Embryonic facial prominence (tissue), 1 donor: ENCODE results near the gene DPP10.

Experiments
- DNase-seq: peaks from one replicate; pipeline ENCODE4 v3.0.0-alpha.2; 2016; ENCODE audit errors: extremely low spot score

DPP10 gene

DNA sequence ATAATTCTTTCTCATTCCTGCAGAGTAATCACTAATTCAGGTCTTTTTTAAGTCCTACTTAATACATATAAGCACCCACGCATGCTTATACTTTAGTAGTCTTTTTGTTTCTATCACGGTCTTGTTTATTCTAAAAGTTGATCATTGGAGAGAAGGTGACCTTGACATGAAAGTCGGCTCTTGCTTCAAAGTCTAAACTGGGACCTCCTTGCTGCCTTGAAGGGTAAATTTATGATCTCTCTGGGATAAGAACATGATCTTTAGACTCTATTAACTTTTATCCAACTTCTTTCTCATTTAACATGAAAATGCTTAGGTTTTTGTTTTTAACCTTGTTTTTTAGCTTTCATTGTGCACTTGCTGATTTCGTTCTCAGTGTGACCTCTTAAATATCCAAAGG lies 792.3 kb downstream of the DPP10 start:
- DNase-seq: no peak

DNA sequence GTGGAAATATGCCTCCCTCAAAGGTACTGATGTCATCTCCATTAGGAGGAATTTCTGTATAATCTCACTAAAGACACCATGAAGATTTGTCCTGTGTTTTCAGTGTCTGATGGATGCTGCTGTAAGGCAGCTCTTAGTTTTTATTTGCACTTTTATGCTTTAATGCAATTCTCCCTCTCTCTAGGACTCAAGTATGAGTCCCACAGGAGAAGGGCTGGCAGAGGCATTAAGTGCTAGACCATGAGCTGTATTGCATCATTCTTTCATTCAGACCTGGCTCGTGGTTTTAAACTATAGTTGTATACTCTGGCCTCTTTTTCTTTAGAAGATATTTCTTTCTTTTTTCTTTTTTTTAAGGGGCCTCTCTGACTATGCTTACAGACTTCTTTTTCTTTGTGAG lies 805.6 kb downstream of the DPP10 start:
- no peak for DNase-seq

DNA sequence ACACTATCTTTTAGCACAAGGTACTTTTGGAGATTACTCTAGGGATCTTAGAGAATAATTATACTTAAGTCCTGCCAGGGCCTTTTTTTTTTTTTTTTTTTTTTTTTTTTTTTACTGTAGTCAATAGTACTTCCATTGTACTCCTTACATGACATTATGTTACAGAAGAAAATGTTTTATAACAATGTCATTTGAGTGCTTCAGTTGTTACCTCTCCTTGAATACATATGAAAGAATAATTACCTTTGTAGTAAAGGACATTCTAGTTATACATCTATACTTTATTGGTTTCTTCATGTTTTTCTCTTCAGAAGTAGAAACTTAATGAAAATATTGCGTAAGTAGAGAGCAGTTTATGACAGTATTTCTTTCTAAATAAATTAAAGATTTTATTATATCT lies 834.9 kb downstream of the DPP10 start:
- DNase-seq: no peak

DNA sequence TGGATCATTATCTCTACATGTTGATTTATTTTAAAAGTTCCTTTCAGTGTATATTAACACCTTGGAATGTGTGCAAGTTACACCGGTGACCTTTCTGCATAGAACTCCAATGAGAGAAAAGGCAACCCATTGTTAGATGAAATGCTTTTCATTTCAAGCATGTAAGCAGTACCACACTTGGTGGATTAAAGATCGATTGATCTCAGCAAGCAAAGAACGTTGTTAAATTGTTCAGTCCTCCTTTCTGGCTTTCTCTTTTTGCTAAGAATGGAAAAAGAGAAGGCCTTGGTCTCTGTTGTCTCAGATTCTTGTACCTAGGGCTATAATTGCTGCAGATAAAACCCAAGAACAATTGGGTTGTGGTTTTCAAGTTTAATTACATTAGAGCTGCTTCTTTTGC lies 843.0 kb downstream of the DPP10 start:
- DNase-seq: no peak

DNA sequence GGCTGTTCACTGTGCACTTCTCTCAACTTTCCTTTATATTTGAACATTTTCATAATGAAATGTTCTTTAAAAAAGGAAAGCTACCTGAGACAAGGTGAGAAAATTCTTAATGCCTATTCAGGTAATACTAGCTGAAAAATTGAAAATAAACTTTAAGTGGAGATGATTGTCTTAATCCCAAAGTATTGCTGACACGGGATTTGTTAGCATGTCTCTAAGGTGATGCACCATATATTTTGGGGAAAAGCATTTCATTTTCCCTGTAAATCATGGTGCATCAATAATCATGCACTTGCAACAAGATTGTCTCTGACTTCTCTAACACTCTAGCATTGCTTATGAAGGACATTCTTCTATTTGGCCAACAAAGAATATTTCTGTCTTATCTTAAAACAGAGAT lies 848.0 kb downstream of the DPP10 start:
- DNase-seq: no peak

DNA sequence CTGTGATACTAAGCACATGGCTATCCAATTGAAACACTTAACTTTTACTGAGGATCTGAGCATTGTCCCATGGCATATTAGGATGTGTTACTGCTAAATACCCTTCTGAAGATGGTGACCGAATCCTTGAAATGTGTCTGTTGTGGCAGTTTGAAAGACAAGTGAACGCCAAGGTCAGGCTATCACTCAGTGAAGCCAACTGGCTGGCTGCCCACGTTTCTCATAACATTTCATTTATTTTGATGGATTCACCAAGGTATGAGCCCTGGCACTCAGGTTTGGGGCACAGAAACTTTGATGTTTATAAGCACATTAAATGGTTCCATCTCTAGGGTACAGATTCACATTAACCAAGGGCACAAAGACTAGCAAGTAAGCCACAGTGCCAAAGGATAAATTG lies 850.3 kb downstream of the DPP10 start:
- DNase-seq: no peak

DNA sequence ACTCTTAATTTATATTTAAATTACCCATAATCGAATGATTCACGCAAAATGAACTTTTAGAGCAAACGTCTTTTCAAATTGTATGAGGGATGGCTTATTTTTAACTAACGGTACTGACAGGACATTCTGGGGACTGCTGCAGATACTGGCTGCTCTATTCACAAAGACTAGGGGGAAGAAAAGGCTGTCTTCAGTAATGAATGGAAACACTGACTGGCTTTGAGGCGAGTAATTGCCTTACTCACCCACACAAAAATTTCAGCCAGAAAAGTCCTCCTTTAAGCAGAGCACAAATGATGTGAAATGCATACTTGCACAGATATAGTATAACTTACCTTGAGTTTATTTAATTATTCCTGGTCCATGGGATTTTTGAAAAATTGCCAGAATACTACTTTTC lies 852.6 kb downstream of the DPP10 start:
- DNase-seq: no peak

DNA sequence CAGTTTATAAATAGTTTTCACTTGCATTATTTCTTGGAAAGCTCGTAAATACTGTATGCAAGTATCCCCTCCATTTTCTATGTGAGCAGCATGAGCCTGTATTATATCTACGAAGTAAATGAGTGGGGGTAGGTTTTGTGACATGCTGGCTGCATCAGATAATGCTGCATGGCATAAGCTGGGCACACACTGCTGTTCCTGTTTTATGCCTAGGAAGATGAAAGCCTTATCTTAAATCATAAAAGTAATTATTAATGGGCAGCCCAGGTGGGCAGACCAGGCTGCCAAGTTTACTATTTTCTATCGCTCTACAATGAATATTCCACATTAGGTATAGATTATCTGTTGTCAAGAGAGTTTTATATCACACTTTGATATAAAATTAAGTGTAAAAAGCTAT lies 854.6 kb downstream of the DPP10 start:
- DNase-seq: no peak

DNA sequence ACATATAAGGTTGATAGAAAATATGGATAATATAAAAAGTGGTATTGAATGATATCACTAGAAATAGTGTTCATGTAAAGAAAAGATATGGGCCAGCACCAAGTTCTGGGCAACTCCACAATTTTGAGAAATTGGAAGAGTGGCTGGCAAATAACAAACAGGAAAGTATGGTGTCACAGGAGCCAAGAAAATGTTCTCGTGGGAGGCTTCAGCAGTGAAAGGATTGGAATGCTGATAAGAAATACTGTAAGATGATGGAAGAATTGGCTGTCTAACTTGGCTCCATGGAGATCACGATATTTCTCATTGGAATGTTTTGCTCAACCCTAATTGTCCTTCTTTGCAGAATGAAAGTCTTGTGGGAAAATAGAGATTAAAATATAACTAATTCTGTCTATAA lies 856.8 kb downstream of the DPP10 start:
- DNase-seq: no peak

DNA sequence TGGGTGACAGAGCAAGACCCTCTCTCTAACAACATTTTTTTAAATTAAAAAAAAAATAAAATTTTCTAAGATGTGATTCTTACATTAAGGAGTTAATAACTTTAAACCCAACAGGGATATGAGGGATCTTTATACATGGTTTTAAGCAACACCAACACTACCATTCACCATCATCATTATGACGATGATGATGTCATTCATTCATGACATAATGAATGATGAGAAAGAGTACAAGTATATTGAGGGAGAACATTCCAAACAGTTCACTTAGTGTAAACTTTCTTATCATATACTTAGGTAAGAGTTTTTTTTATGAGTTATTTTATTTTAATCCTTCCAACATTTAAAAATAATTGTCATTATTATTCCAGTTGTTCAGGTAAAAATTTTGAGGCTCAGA lies 863.3 kb downstream of the DPP10 start:
- no peak for DNase-seq

DNA sequence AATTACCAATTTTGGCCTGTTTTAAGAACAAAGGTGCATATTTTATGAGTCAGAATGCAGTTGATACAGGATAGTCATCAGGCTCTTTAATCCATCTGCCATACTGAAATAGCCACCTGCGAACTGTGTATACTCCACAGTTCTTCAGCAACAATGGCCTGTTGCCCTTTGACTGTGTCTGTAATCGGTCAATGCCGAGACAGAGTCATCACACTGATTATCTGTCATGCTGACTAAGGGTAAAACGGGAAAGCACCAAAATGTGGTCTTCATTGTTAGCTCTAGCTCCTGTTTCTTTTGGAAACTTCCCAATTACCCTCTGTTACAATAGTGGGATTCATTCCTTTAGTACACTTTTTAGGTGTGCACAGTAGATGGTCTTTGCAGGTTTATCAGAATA lies 871.7 kb downstream of the DPP10 start:
- no peak for DNase-seq

DNA sequence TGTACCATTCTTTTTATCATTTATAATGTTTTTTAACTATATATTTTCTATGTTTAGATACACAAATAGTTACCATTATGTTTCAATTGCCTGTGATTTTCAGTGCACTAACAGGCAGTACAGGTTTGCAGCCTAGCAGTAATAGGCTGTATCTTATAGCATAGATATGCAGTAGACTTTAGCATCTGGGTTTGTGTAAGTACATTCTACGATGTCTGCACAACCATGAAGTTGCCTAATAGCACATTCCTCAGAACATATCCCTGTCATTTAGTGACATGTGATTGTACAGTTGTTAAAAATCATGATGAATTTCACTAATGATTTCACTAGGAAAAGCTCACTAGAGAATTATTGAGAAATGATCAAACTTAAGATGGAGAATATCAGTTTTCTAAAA lies 884.6 kb downstream of the DPP10 start:
- DNase-seq: no peak

DNA sequence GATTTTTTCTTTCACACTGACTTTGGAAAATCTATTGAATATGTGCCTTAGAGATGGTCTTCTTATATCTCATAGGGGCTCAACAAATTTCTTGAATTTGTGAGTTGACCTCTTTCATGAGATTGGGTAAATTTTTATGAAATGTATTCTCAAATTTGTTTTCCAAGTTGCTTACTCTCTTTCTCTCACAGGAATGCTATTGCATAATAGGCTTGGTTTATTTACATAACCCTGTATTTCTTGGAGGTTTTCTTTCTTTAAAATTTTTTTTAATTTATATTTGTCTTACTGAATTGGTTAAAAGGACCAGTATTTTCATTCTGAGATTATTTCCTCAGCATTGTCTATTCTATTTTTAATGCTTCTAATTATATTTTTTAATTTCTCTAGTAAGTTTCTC lies 917.1 kb downstream of the DPP10 start:
- no peak for DNase-seq

DNA sequence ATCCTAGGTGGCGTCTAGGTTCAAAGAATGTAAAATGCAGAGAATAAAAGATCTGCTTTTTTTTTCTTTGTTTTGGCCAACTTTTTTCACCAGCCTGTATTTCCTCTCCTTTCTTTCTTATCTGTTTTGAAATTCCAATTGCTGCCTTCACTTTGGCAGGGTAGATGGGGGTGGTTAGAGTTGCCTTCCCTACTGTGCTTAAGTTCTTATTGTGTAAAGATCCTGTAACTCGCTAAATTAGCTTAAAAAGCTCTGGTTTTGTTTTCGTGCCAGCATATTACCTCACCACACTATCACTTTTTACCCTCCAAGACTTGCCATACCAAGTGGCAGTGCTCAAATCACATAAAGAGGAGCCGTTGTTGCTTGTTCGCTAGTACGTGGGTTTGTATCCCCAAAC lies 921.7 kb downstream of the DPP10 start:
- no peak for DNase-seq

DNA sequence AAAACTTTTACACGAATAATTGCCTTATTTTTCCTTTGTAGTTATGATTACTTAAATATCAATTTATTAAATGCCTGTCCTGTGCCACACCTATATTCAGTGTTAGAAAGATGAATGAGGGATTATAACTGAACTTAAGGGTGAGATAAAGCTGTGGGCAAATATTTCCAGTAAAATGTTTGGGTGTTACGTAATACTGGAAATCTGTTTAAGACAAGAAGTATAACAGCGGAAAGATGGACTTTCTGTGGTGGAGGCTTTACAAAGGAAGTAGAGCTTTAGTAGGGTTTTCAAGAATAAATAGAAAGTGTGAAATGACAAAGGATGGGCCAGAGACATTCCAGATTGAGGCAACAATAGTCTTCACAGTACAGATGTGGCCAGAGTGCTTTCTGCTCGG lies 927.0 kb downstream of the DPP10 start:
- DNase-seq: no peak

DNA sequence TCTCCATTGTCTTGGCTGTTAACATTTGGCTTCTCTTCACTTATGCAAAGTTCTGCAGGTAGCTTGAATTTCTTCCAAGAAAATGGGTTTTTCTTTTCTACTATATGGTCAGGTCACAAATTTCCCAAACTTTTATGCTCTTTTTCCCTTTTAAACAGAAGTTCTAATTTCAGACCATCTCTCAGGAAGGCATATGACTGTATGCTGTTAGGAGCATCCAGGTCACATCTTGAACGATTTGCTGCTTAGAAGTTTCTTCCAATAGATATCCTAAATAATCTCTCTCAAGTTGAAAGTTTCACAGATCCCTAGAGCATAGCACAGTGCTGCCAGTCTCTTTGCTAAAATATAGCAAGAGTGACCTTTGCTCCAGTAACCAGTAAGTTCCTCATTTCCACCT lies 932.5 kb downstream of the DPP10 start:
- no peak for DNase-seq

DNA sequence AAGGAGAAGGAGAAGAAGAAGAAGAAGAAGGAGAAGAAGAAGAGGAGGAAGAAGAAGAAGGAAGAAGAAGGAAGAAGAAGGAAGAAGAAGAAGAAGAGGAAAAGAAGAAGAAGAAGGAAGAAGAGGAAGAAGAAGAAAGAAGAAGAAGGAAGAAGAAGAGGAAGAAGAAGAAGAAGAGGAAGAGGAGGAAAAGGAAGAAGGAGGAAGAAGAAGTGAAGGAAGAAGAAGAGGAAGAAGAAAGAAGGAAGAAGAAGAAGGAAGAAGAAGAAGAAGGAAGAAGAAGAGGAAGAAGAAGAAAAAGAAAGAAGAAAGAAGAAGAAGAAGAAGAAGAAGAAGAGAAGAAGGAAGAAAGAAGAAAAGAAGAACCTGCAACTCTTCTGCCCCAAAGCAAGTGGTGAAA lies 942.0 kb downstream of the DPP10 start:
- no peak for DNase-seq

DNA sequence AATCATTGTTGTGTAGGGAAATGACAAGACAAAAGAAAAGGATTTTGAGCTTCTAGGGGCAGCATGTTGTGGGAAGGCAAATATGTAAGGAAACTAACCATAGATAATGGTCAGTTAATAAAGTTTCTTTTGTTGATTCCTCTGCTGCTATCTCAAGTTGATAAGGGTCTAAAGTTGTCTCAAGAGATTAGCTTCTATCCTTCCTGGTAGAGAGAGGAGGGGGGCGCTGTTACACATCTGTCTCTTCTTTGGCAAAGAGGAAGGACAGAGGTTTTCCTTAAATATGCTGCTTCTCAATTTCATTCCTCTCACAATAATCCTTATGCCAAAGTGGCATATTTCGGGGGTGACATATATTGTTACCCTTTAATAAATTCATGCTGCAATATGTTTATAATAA lies 944.0 kb downstream of the DPP10 start:
- no peak for DNase-seq

DNA sequence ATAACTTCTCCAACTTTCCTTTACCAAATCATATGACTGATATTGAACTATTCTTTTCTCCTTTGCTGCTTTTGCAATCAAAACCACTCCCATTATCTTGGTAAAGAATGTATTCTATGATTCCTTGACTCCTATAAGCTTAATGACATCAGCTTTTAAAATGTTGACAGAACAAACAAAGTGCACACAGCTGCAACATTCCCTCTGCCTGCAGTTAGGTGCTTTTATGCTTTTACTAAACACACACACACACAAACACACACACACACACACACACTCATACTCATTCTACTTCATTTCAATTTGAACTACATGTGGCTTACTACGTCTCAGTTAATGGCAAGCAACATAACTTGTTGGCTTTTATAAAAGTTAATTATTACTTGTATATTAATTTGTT lies 946.6 kb downstream of the DPP10 start:
- no peak for DNase-seq

DNA sequence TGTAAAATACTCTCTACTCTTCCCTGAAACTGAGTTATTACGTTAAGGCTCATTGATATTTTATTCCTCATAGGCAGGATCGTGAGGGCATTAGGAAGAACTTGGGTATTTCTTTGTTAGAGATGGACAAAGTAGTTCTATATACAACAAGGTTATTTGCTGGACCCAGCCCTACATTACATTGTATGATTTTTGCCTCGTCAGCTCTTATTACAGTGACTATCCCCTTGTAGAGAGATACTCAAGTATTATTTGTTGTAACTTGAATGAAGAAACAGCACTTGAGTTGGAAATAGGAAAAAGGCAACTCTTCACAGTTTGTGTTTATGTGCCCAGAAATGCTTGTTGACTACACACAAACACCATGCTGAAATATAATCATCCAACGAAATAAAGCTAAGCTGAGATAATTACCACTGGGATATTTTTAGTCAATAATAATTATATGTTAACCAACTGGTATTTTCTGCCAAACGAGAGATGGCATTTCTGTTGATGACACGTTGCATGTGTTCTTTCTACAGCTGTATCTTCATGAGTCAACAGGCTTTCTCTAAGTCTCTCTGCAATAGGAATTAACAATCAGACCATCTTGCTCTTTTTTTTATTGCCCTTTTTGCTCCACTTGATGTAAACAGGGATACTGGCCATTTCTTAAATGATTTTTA lies 947.6 kb downstream of the DPP10 start:
- no peak for DNase-seq

DNA sequence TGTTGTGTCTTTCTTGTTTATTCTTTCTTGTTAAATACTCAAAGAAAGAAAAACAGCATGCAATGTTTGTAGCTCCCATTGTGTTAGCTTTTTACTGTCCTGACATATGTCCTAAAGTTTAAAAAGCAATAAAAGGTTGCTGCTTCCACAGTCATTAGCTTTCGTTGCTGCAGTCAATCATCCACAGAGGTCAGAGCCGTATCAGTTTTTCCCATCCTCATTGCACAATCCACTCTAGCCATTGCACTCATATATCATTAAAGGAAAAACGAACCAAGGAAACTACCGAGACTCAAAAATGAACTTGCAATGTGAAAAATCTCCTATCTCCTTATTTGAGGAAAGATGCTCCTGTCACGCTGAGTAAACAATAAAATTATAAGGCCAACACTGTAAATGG lies 954.1 kb downstream of the DPP10 start:
- DNase-seq: no peak

DNA sequence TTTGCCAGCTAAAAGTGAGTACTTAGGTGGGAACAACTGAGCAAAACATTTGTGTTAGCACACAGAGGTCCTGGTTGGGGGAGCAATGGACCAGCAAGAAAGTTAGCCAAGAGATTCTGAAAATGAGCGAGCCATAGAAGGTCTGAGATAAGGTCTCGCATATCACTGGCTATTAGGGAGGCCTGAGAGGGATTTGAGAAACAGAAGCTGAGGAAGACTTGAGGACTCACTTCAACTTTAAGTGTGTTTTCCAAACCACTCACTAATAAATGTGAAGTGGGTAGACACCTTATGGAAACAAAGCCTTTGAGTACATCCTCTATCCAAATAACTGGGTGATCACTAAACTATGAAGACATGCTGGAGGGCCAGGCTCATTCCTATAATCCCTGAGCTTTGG lies 958.5 kb downstream of the DPP10 start:
- no peak for DNase-seq

DNA sequence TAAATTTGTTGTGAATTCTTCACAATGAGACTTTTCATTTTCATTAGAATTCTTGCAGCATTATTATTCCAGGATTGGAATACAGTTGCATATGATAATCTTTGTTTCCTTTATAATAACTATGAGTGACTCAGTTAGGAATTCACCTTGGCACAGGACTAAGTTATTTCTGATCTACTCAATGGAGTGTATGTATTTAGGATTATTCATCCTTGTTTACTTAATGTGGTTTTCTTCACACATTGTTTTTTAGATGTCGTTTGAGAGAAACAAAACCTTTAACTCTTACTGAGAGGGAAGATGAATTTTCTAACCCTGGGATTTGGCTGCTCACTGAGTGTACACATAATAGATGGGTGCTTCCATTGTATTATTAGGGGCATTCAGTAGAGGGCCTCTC lies 970.1 kb downstream of the DPP10 start:
- DNase-seq: no peak

DNA sequence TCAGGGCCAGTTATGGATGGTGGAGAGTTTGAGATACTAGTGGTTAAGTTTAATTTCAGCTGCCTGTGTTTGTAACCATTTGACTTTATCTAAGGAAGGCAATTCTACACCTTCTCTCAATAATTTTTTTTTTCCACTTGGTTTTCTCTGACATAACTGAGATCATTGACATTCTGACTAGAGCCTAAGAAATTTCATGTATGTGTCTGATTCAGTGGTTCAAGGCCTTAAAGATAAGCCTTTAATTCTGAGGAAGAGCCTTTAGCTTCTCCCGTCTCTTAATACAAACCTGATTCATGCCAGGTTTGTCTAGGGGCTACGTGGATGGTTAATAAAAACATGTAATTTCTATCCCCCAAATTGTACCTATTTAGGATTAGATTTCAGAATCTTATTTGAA lies 971.4 kb downstream of the DPP10 start:
- no peak for DNase-seq

DNA sequence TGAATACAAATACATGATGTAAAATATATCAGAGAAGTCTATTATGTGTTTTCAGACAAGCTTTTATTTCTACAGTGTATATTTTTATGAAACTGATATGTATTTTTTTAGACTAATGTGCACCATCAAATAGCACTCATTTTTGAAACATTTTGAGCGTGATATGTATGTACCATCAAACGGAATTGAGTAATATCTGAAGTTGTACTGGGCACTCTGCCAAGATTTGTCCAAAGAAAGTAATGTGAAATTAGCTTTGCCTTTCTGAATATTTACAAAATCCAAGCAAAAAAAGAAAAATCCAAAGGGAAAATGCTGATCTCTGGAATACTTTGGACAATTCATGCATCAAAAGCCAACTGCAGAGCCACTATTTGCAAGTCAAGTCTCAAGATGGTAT lies 972.0 kb downstream of the DPP10 start:
- DNase-seq: no peak
